ENCODE measurements around the gene OBP2A.

DNA sequence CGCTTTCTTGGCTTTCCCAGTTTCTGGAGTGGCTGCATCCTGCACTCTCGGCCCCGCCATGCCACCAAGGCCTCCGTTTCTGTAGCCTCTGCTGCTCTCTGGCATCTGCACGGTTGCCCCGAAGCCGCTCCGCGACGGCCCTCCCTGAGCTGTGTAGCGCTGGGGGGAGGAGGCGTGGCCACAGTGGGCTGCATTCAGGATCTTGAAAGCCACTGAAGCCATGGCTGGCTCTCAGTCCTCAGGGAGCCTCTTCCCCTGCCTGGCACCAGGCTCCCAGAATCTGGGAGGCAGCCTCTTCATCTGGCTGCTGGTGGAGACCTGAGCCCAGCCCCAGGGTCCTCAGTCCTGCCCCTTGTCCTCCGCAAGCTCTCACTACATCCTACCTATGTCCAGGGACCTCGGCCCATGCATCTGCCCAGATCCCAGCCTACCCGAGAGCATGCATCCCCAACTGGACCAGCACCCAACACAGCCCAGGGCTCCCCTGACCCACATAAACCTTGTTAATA lies 40.7 kb downstream of the OBP2A start:
- TF ChIP-seq CTCF (IDR thresholded peaks at IDR 0.05) = no peak
- no peak for TF ChIP-seq POLR2A (IDR thresholded peaks at IDR 0.05)

Measured in Peyer's patch (tissue), 4 donors.